Spleen (tissue), 11 donors: ENCODE measurements around the gene XG. TPM values are rescaled to one million over a fixed set of nuclear protein-coding genes. Genes with fewer than 3 reads are reported as not detected.
"Not testable (repeated sequence)": the region's sequence is repeated elsewhere in the genome, so short reads cannot be mapped to it uniquely, and the experiment has no call there.

ENCODE experiments used
- DNase-seq: peaks from one replicate; pipeline ENCODE4 v3.0.0-alpha.2; 2020
- H3K27ac ChIP-seq, 8 donors: fragments of 200-600 bp; sonication (generic) in 7 of 8; 1 replicate in 4 of 8; 2 replicates in 4 of 8; pipeline versions ENCODE4 v1.5.0 to v1.8.0; 2016 to 2021; ENCODE audit warnings: inconsistent platforms in 4 of 8, mild to moderate bottlenecking in 4 of 8, moderate library complexity in 1 of 8
- H3K27me3 ChIP-seq, 7 donors: fragments of 200-600 bp; sonication (generic) in 6 of 7; replicated peaks in 1 of 7; 1 replicate in 4 of 7; 2 replicates in 3 of 7; pipeline versions ENCODE4 v1.5.0 to v1.8.0; 2016 to 2021; ENCODE audit warnings: inconsistent platforms in 3 of 7, mild to moderate bottlenecking in 1 of 7
- H3K36me3 ChIP-seq, 6 donors: fragments of 200-600 bp; sonication (generic) in 5 of 6; 1 replicate in 4 of 6; 2 replicates in 2 of 6; pipeline versions ENCODE4 v1.5.0 to v1.8.0; 2016 to 2021; ENCODE audit warnings: inconsistent platforms in 2 of 6
- H3K4me1 ChIP-seq, 6 donors: fragments of 200-600 bp; sonication (generic) in 5 of 6; 1 replicate in 3 of 6; 2 replicates in 3 of 6; pipeline versions ENCODE4 v1.5.0 to v1.8.0; 2016 to 2021; ENCODE audit warnings: inconsistent platforms in 3 of 6
- H3K4me3 ChIP-seq, 8 donors: fragments of 200-600 bp; sonication (generic) in 7 of 8; 1 replicate in 4 of 8; 2 replicates in 4 of 8; pipeline versions ENCODE4 v1.5.0 to v1.8.0; 2016 to 2021; ENCODE audit warnings: inconsistent platforms in 4 of 8, mild to moderate bottlenecking in 4 of 8, moderate library complexity in 2 of 8
- H3K9me3 ChIP-seq, 8 donors: fragments of 200-600 bp; sonication (generic) in 7 of 8; 1 replicate in 4 of 8; 2 replicates in 4 of 8; pipeline versions ENCODE4 v1.5.0 to v1.8.0; 2016 to 2021; ENCODE audit warnings: inconsistent platforms in 4 of 8
- CTCF ChIP-seq, 11 experiments: fragments of 200-600 bp in 7 of 11; fragments of 450-650 bp in 4 of 11; sonication (generic) in 4 of 11; IDR thresholded peaks in 8 of 11; conservative IDR thresholded peaks in 3 of 11; 1 replicate in 7 of 11; 2 replicates in 4 of 11; pipeline versions ENCODE4 v1.4.0 to v1.8.0; 2016 to 2021; ENCODE audit warnings: antibody characterized with exemption in 11 of 11, inconsistent platforms in 4 of 11, mild to moderate bottlenecking in 1 of 11
- POLR2A ChIP-seq, 3 donors: fragments of 450-650 bp; IDR thresholded peaks; one replicate each; pipeline ENCODE4 v1.5.1; 2017; ENCODE audit warnings: antibody characterized with exemption in 3 of 3, mild to moderate bottlenecking in 1 of 3
- POLR2AphosphoS5 ChIP-seq, 3 donors: sonication (generic); formaldehyde crosslinking; IDR thresholded peaks; one replicate each; pipeline ENCODE4 v1.5.1; 2017; ENCODE audit warnings: antibody characterized with exemption in 3 of 3
- WGBS, 5 donors: extraction: QIAGEN DNeasy Blood & Tissue Kit in 3 of 5; methylation state at CpG; one replicate each; pipeline versions ENCODE4 v1.1.5 to v1.1.7; 2013 to 2018; 5-methylcytosine and 5-hydroxymethylcytosine counted together
- intact Hi-C: fragments of 100-400 bp; cut with DNase I; formaldehyde crosslinking; loops from one replicate; pipeline ENCODE4 v1.15.0; 2023; ENCODE audit warnings: low total_unique reads
- polyA plus RNA-seq, 3 donors: library from polyadenylated mRNA; stranded (reverse); fragments of 200-250 nt; gene quantifications; one replicate each; pipeline ENCODE4 v1.2.1, GENCODE V29; 2013
- total RNA-seq, 7 donors: library from RNA; depleted of rRNA in 3 of 7; stranded (reverse); fragments of >200 nt in 3 of 7; fragmentation: NEBNext Ultra II Directional in 4 of 7; extraction: Animal tissue kit (Norgen Biotek cat#: 25700) in 4 of 7; gene quantifications; one replicate each; pipeline versions ENCODE4 v1.1.0 to v1.2.1, GENCODE V29; 2016 to 2021
- donor health status: healthy with polysubstance abuse.
- donor health status: DM: no; HTN: no; CAD: no; lungs with moderate emphysema.
- donor health status: DM: no; HTN: no; CAD: no.
- donor health status: Bipolar disorder and iron deficiency.
- donor health status: healthy.
- donor health status: DM: no; HTN: no; CAD: no.
- donor health status: DM: yes; HTN: yes; CAD: no.

Gene XG
- total and polyA plus RNA-seq, 10 donors, result 0.03 to 0.87 (median 0.20) TPM; not detected in 4

GRCh38 chrX:2740672-2741071 lies 11.2 kb upstream of the XG start:
- no peak for DNase-seq
- no peak overlapping the region for H3K4me3 ChIP-seq
- TF ChIP-seq CTCF (IDR thresholded peaks at IDR 0.05 in 8 of 11, conservative IDR thresholded peaks at IDR 0.05 in 3 of 11) (no peak), POLR2AphosphoS5 (IDR thresholded peaks at IDR 0.05) (no peak), POLR2A (IDR thresholded peaks at IDR 0.05) (no peak)
- 90 to 95% (median 91%) methylated on average over 11 of the region's 11 CpGs for WGBS, 5 donors
- H3K27me3 ChIP-seq, result no peaks in the 10 kb centered on the region
- intact Hi-C loops, result no loop called here
- H3K36me3 ChIP-seq, result peaks cover 0 to 82% (median 36%) of the 10 kb centered on the region in 6 donors
- H3K9me3 ChIP-seq, result no peaks in the 10 kb centered on the region
- H3K4me1 ChIP-seq, result no peaks in the 10 kb centered on the region
- no peak overlapping the region for H3K27ac ChIP-seq

- 98 to 100% (median 99%) methylated on average over 3 of the region's 3 CpGs for WGBS, 5 donors
- Histone ChIP-seq H3K27ac (no peak overlapping the region), H3K4me1 (no peaks in the 10 kb centered on the region), H3K36me3 (peaks cover 0 to 75% (median 34%) of the 10 kb centered on the region in 6 donors), H3K4me3 (no peak overlapping the region), H3K9me3 (no peaks in the 10 kb centered on the region), H3K27me3 (no peaks in the 10 kb centered on the region)
- TF ChIP-seq POLR2A (IDR thresholded peaks at IDR 0.05), result no peak
- TF ChIP-seq POLR2AphosphoS5 (IDR thresholded peaks at IDR 0.05), result no peak
- no peak for TF ChIP-seq CTCF (IDR thresholded peaks at IDR 0.05 in 8 of 11, conservative IDR thresholded peaks at IDR 0.05 in 3 of 11)
- intact Hi-C loops, result no loop called here
- DNase-seq, result no peak
These were observed 10.5 kb upstream of the XG start for GRCh38 chrX:2741386-2741785.

- DNase-seq, H3K9me3 ChIP-seq, intact Hi-C loops, H3K4me1 ChIP-seq, H3K27me3 ChIP-seq, H3K4me3 ChIP-seq: not testable (repeated sequence)
- peaks cover 0 to 29% (median 10%) of the 10 kb centered on the region in 6 donors for H3K36me3 ChIP-seq
- 51 to 71% (median 68%) methylated on average over 6 of the region's 6 CpGs for WGBS, 5 donors
- H3K27ac ChIP-seq, result peak overlapping the region in 2 of 8 donors; percentile 7 to 40
These were observed 5.6 kb upstream of the XG start for GRCh38 chrX:2746250-2746649.

- 82 to 86% (median 84%) methylated on average over 8 of the region's 8 CpGs for WGBS, 5 donors
- Histone ChIP-seq H3K9me3 (no peaks in the 10 kb centered on the region), H3K36me3 (peaks cover 0 to 8% (median under 1%) of the 10 kb centered on the region in 6 donors), H3K27me3 (no peaks in the 10 kb centered on the region), H3K4me3 (no peak overlapping the region), H3K27ac (no peak overlapping the region), H3K4me1 (no peaks in the 10 kb centered on the region)
- TF ChIP-seq POLR2AphosphoS5 (IDR thresholded peaks at IDR 0.05) (no peak), CTCF (IDR thresholded peaks at IDR 0.05 in 8 of 11, conservative IDR thresholded peaks at IDR 0.05 in 3 of 11) (no peak), POLR2A (IDR thresholded peaks at IDR 0.05) (no peak)
- no peak for DNase-seq
- intact Hi-C loops, result no loop called here
These were observed 3.5 kb upstream of the XG start for GRCh38 chrX:2748171-2748814.
